Common myeloid progenitor, CD34-positive (primary cell): ENCODE results near the gene SLC15A1.

ENCODE experiments used
- CTCF ChIA-PET: fragments of 350-600 bp; sonication (Branson Sonifier 250); formaldehyde crosslinking; loops from one replicate; lab custom pipeline; 2021; ENCODE audit warnings: antibody characterized with exemption; lab: Charles Lee
- POLR2A ChIA-PET: fragments of 350-600 bp; sonication (Branson Sonifier 250); formaldehyde crosslinking; loops from one replicate; lab custom pipeline; 2021; ENCODE audit warnings: antibody characterized with exemption; lab: Charles Lee
- DNase-seq, 3 donors: peaks; one replicate each; pipeline versions ENCODE4 v3.0.0 to v3.0.0-alpha.2; 2013
- H3K27ac ChIP-seq, 2 experiments: 1 replicate in 1 of 2; 2 replicates in 1 of 2; pipeline ENCODE4 v1.7.0; 2013; ENCODE audit warnings: inconsistent platforms in 2 of 2, low read length in 2 of 2, mild to moderate bottlenecking in 2 of 2, low read depth in 1 of 2, moderate library complexity in 1 of 2; ENCODE audit not compliant: severe bottlenecking in 2 of 2, insufficient read depth in 1 of 2, poor library complexity in 1 of 2
- H3K27me3 ChIP-seq, 5 experiments: replicated peaks in 2 of 5; 1 replicate in 3 of 5; 2 replicates in 2 of 5; pipeline versions ENCODE4 v1.6.1 to v1.7.0; 2013; ENCODE audit warnings: low read length in 4 of 5, mild to moderate bottlenecking in 2 of 5, moderate library complexity in 2 of 5, inconsistent platforms in 1 of 5; ENCODE audit not compliant: insufficient read depth in 5 of 5, control insufficient read depth in 4 of 5
- H3K36me3 ChIP-seq, 4 experiments: 1 replicate in 2 of 4; 2 replicates in 2 of 4; pipeline versions ENCODE4 v1.6.1 to v1.7.0; 2013; ENCODE audit warnings: low read length in 3 of 4, control low read depth in 1 of 4, mild to moderate bottlenecking in 1 of 4; ENCODE audit not compliant: control insufficient read depth in 4 of 4, insufficient read depth in 4 of 4
- H3K4me1 ChIP-seq, 4 experiments: 1 replicate in 3 of 4; 2 replicates in 1 of 4; pipeline versions ENCODE4 v1.6.1 to v1.7.1; 2013; ENCODE audit warnings: low read length in 3 of 4, mild to moderate bottlenecking in 3 of 4, control low read depth in 1 of 4, inconsistent platforms in 1 of 4, moderate library complexity in 1 of 4; ENCODE audit not compliant: control insufficient read depth in 4 of 4, insufficient read depth in 4 of 4; ENCODE audit errors: control extremely low read depth in 1 of 4
- H3K4me3 ChIP-seq, 7 experiments: 1 replicate in 4 of 7; 2 replicates in 3 of 7; pipeline versions ENCODE4 v1.5.1 to v1.7.0; 2013; ENCODE audit warnings: mild to moderate bottlenecking in 7 of 7, low read length in 6 of 7, moderate library complexity in 6 of 7, inconsistent platforms in 2 of 7, low read depth in 2 of 7, control low read depth in 1 of 7; ENCODE audit not compliant: insufficient read depth in 4 of 7, control insufficient read depth in 1 of 7; ENCODE audit errors: extremely low read depth in 1 of 7
- H3K9me3 ChIP-seq, 5 experiments: 1 replicate in 4 of 5; 2 replicates in 1 of 5; pipeline versions ENCODE4 v1.6.1 to v1.7.1; 2013; ENCODE audit warnings: low read length in 4 of 5, mild to moderate bottlenecking in 2 of 5, inconsistent platforms in 1 of 5, low read depth in 1 of 5, moderate library complexity in 1 of 5; ENCODE audit not compliant: control insufficient read depth in 4 of 5, insufficient read depth in 2 of 5; ENCODE audit errors: control extremely low read depth in 1 of 5
- WGBS: methylation state at CpG from one replicate; pipeline ENCODE4 v1.1.5; 2013; ENCODE audit not compliant: insufficient coverage; 5-methylcytosine and 5-hydroxymethylcytosine counted together

The SLC15A1 gene

DNA sequence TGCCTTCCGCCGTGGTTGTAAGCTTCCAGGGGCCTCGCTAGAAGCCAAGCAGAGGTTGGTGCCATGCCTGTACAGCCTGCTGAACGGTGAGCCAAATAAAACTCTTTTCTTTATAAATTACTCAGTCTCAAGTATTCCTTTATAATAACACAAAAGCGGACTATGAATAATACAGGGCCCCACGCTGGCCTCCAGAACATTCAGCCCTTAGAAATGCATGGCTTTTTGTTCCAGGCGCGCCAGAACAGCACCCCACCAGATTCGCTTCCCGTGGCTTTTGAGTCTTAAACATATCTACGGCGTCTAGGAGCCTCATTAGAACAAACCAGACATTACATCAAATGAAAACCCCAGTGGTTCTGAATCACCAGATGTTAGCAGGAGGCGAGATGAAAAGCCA is 75.1 kb downstream of the SLC15A1 start:
- Histone ChIP-seq H3K36me3 (no peaks in the 10 kb centered on the region), H3K4me3 (no peak overlapping the region), H3K27me3 (peaks cover 0 to 8% (median 2%) of the 10 kb centered on the region in 5 experiments), H3K4me1 (no peaks in the 10 kb centered on the region), H3K27ac (no peak overlapping the region), H3K9me3 (no peaks in the 10 kb centered on the region)
- CTCF ChIA-PET, result interaction anchor here (0.9 kb wide), 1 partner anchor 234 kb away, joined by 3 read pairs; no protein-coding TSS in a partner anchor
- POLR2A ChIA-PET, result interaction anchor here (0.6 kb wide), 1 partner anchor 58 kb away, joined by 3 read pairs; no protein-coding TSS in a partner anchor
- no peak for DNase-seq
- 98% methylated on average over 7 of the region's 13 CpGs for WGBS

DNA sequence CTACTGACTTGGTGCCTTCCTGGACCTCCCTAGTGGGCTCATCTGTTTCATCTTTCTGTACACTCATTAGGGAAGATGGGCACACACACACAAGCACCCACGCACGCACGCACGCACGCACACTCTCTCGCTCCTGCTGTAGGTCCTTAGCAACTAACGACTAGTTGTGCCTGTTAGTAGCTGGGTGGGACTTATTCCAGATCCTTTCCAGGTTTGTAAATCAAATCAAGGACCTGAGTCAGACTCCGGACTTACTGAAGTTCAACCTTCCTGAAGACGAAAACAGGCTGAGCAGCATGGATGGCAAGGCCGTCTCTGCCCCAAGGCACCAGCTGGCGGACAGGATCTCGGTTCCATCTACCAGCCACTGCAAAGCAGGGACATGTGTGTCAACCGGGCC is 76.2 kb downstream of the SLC15A1 start:
- H3K36me3 ChIP-seq, result no peaks in the 10 kb centered on the region
- H3K27ac ChIP-seq, result no peak overlapping the region
- CTCF ChIA-PET, result no interaction called here
- 96% methylated on average over 13 of the region's 13 CpGs for WGBS
- POLR2A ChIA-PET, result interaction anchor here (0.6 kb wide), 1 partner anchor 65 kb away, joined by 5 read pairs; no protein-coding TSS in a partner anchor
- H3K4me3 ChIP-seq, result no peak overlapping the region
- peaks cover 0 to 8% (median 4%) of the 10 kb centered on the region in 5 experiments for H3K27me3 ChIP-seq
- DNase-seq, result no peak
- H3K4me1 ChIP-seq, result no peaks in the 10 kb centered on the region
- H3K9me3 ChIP-seq, result no peaks in the 10 kb centered on the region

DNA sequence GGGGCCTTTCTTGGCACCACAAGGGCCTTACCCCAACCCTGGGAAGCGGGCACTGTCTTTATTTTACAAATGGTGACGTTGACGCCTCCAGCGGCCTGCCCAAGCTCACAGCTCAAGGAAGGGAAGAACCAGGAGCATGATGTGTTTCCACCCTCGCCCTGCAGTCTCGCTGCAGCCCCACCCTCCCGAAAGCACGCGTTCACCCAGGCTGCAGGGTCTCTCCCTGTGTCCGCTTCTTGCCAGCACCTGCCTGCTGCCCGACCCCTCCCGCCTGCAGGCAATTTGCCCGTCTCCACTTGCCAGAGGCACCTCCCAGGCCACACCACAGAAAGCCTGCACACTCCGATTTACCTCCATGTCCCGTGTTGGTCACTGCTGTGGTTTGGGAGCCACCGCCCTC is 76.6 kb downstream of the SLC15A1 start:
- no peaks in the 10 kb centered on the region for H3K9me3 ChIP-seq
- ChIA-PET POLR2A (interaction anchor here (0.6 kb wide), 1 partner anchor 66 kb away, joined by 5 read pairs; no protein-coding TSS in a partner anchor), CTCF (no interaction called here)
- no peaks in the 10 kb centered on the region for H3K36me3 ChIP-seq
- H3K27me3 ChIP-seq, result peaks cover 0 to 8% (median 4%) of the 10 kb centered on the region in 5 experiments
- no peak overlapping the region for H3K4me3 ChIP-seq
- WGBS, result 92% methylated on average over 16 of the region's 16 CpGs
- H3K27ac ChIP-seq, result no peak overlapping the region
- H3K4me1 ChIP-seq, result no peaks in the 10 kb centered on the region
- DNase-seq, result no peak

- ChIA-PET CTCF (interaction anchor here (1.5 to 2.1 kb wide), 2 partner anchors 10 to 230 kb away, joined by 4 to 12 read pairs; no protein-coding TSS in a partner anchor), POLR2A (no interaction called here)
- Histone ChIP-seq H3K27me3 (peaks cover 0 to 8% (median 4%) of the 10 kb centered on the region in 5 experiments), H3K4me3 (no peak overlapping the region), H3K4me1 (no peaks in the 10 kb centered on the region), H3K27ac (no peak overlapping the region), H3K9me3 (no peaks in the 10 kb centered on the region), H3K36me3 (no peaks in the 10 kb centered on the region)
- 91% methylated on average over 11 of the region's 11 CpGs for WGBS
- no peak for DNase-seq
Measured at GRCh38 chr13:98675066-98675465, 77.4 kb downstream of the SLC15A1 start.

GRCh38 chr13:98672947-98673613 is 79.4 kb downstream of the SLC15A1 start:
- no peaks in the 10 kb centered on the region for H3K9me3 ChIP-seq
- no peak overlapping the region for H3K27ac ChIP-seq
- H3K4me3 ChIP-seq, result no peak overlapping the region
- ChIA-PET CTCF (interaction anchor here (0.9 to 3.4 kb wide), 13 partner anchors 13 to 824 kb away, joined by 3 to 15 read pairs (median 4); no protein-coding TSS in a partner anchor), POLR2A (no interaction called here)
- H3K36me3 ChIP-seq, result no peaks in the 10 kb centered on the region
- H3K4me1 ChIP-seq, result no peaks in the 10 kb centered on the region
- H3K27me3 ChIP-seq, result peaks cover 0 to 8% (median 5%) of the 10 kb centered on the region in 5 experiments
- DNase-seq, result peak; percentile 54 to 73 (median 69)
- WGBS, result 33% methylated on average over 8 of the region's 11 CpGs

GRCh38 chr13:98668155-98668554 is 84.3 kb downstream of the SLC15A1 start:
- H3K27me3 ChIP-seq, result peaks cover 0 to 6% (median 0%) of the 10 kb centered on the region in 5 experiments
- ChIA-PET POLR2A (no interaction called here), CTCF (interaction anchor here (0.8 to 1.8 kb wide), 2 partner anchors 15 to 238 kb away, joined by 3 to 14 read pairs; no protein-coding TSS in a partner anchor)
- no peaks in the 10 kb centered on the region for H3K9me3 ChIP-seq
- DNase-seq, result no peak
- WGBS, result 92% methylated on average over 2 of the region's 4 CpGs
- H3K36me3 ChIP-seq, result no peaks in the 10 kb centered on the region
- H3K27ac ChIP-seq, result no peak overlapping the region
- no peak overlapping the region for H3K4me3 ChIP-seq
- no peaks in the 10 kb centered on the region for H3K4me1 ChIP-seq

- Histone ChIP-seq H3K9me3 (no peaks in the 10 kb centered on the region), H3K4me3 (no peak overlapping the region), H3K27me3 (peaks cover 0 to 5% (median 3%) of the 10 kb centered on the region in 5 experiments), H3K27ac (no peak overlapping the region), H3K4me1 (no peaks in the 10 kb centered on the region), H3K36me3 (no peaks in the 10 kb centered on the region)
- no peak for DNase-seq
- ChIA-PET POLR2A (no interaction called here), CTCF (interaction anchor here (0.9 to 2.0 kb wide), 4 partner anchors 9 to 220 kb away, joined by 4 to 7 read pairs (median 5); no protein-coding TSS in a partner anchor)
Measured at GRCh38 chr13:98665638-98665995, 86.9 kb downstream of the SLC15A1 start.
